RPMI8226 (cell line): Measurements from ENCODE around the gene BEST2.

Experiments
- DNase-seq: peaks from one replicate; pipeline ENCODE4 v3.0.0-alpha.2; 2015

Gene BEST2

DNA sequence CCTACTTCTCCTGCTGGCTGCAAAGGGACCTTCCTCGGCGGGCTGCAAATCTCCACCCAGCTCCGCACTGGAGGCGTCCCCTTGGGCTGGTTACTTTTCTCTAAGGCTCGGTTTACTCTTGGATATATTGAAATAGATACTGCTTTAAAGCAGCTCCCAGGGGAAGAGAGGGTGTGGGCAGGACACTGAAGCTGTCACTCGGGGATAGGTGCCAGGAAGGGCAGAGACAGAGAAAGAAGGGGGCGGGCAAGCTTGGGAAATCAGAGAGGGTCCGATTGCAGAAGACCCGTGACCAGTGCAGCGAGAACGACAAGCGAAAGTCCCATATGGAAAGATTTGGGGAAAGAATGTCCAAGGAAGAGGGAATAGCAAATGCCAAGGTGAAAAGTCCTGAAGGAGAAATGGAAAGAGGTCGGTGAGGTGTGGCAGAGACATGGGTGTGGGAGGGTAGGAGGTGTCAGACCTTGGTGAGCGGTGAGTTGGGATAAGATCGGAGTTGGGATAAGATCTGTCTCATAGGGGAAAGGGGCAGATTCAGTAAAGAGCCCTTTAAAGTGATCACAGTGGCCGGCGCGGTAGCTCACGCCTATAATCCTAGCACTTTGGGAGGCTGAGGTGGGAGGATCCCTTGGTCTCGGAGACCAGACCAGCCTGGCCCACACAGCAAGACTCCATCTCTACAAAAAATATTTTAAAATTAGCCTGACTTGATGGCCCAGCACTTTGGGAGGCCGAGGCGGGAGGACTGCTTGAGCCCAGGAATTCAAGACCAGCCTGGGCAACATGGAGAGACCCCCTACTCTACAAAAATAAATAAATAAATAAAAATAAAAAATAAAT, 50.9 kb downstream of the BEST2 start:
- no peak for DNase-seq

DNA sequence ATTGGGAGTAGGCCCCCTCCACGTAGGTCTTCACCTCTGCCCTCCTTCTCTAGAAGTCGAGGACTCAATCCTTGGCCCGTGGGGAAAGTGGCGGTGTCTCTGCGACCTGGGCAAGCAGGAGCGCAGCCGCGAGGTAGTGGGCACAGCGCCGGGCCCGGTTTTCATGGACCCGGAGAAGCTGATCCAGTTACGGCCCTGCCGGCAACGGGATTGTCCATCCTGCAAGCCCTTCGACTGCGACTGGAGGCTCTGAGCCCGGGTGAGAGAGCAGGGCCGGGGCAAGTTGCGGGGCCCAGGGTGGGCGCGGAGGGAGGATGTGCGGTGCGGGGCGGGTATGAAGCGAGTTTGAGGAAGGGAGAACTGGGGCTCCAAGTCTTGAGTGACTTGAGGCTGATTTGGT, 52.5 kb downstream of the BEST2 start:
- DNase-seq = no peak

DNA sequence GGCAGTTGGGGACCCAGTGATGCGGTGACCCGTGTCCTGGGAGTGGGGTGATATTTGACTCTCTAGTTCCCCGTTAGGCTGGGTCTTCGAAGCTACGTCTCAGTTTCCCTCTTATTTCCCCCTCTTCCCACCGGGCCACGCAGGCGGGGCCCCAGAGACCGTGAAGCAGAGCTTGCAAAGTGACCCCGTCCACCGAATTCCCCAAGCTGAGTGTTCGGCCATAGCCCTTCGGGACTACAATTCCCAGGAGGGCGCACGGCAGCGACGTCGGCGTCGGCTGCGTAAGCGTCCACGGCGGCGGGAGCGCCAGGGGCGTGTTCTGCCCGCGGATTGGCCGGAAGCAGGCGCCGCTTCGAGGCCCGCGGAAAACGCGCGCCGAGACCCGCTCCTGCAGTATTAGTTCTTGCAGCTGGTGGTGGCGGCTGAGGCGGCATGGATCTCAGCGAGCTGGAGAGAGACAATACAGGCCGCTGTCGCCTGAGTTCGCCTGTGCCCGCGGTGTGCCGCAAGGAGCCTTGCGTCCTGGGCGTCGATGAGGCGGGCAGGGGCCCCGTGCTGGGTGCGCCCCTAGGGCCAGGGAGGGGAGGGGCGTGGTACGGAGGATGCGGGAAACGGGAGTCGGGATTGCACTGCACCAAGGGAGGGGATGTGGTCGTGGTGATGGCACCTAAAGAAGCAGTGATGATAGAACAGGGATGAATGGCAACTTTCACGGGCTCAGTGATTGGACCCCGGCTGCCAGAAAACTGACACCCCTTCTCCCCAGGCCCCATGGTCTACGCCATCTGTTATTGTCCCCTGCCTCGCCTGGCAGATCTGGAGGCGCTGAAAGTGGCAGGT, 54.9 kb downstream of the BEST2 start, which contains the start of gene RNASEH2A:
Gene RNASEH2A, plus strand, starts transcription at position 343 of the 840 bp plus-strand sequence. Its CDS starts 90 bp downstream, at position 433.
- DNase-seq = peak; percentile 95
